ENCODE measurements around the gene CD300LG.

- no peak for TF ChIP-seq CTCF (IDR thresholded peaks at IDR 0.05; ENCODE audit: low read length)
- TF ChIP-seq EZH2 (optimal IDR thresholded peaks at IDR 0.05; ENCODE audit: low read depth, low read length): no peak
- no peak for TF ChIP-seq EZH2phosphoT487 (IDR thresholded peaks at IDR 0.05; ENCODE audit: low read length)
Measured at GRCh38 chr17:43813386-43813785, 33.6 kb upstream of the CD300LG start.

Data from MM.1S (cell line).